PC-3 (cell line): ENCODE results near the gene SOBP. TPM values are rescaled to one million over a fixed set of nuclear protein-coding genes. Genes with fewer than 3 reads are reported as not detected.

ENCODE experiments used
- ATAC-seq: fragments of 200-7000 bp; cut with Tn5 transposase; 2 replicates; pipeline ENCODE4 v1.9.1; 2020; ENCODE audit warnings: mild to moderate bottlenecking, moderate library complexity
- BruUV-seq: library from RNA; stranded (reverse); fragments of 400-500 nt; replicated peaks from 2 replicates; lab custom pipeline; 2021; lab: Mats Ljungman, UMichigan
- CTCF ChIA-PET: fragments of 300-600 bp; sonication (Branson Sonifier 250); formaldehyde crosslinking; loops from one replicate; lab custom pipeline; 2022; ENCODE audit warnings: antibody characterized with exemption; lab: Charles Lee
- POLR2A ChIA-PET: fragments of 300-600 bp; sonication (Branson Sonifier 250); formaldehyde crosslinking; loops from one replicate; lab custom pipeline; 2022; ENCODE audit warnings: antibody characterized with exemption; ENCODE audit not compliant: unreplicated experiment; lab: Charles Lee
- DNase-seq: peaks from one replicate; pipeline ENCODE4 v3.0.0-alpha.2; 2015
- H2AFZ ChIP-seq: fragments of 300-600 bp; sonication (generic); 2 replicates; pipeline ENCODE4 v1.6.0; 2016; ENCODE audit warnings: antibody characterized with exemption, low read length
- H3F3A ChIP-seq: fragments of 300-600 bp; sonication (generic); one replicate; pipeline ENCODE4 v1.6.0; 2017; ENCODE audit warnings: antibody characterized with exemption, low read length, control low read depth, mild to moderate bottlenecking; ENCODE audit not compliant: unreplicated experiment
- H3K27ac ChIP-seq: fragments of 300-600 bp; sonication (generic); 2 replicates; pipeline ENCODE4 v1.5.1; 2016; ENCODE audit warnings: mild to moderate bottlenecking, low read length
- H3K27me3 ChIP-seq: fragments of 300-600 bp; sonication (generic); 2 replicates; pipeline ENCODE4 v1.6.1; 2016; ENCODE audit warnings: low read length, mixed read lengths
- H3K36me3 ChIP-seq: fragments of 300-600 bp; sonication (generic); 2 replicates; pipeline ENCODE4 v1.6.1; 2016; ENCODE audit warnings: low read depth, mixed run types, low read length, mixed read lengths
- H3K4me1 ChIP-seq: fragments of 300-600 bp; sonication (generic); 2 replicates; pipeline ENCODE4 v1.5.1; 2016; ENCODE audit warnings: low read length; ENCODE audit not compliant: insufficient read depth
- H3K4me2 ChIP-seq: fragments of 300-600 bp; sonication (generic); 2 replicates; pipeline ENCODE4 v1.6.0; 2016; ENCODE audit warnings: low read length
- H3K4me3 ChIP-seq: fragments of 300-600 bp; sonication (generic); 2 replicates; pipeline ENCODE4 v1.5.1; 2016; ENCODE audit warnings: mild to moderate bottlenecking, low read length, mixed read lengths
- H3K79me2 ChIP-seq: fragments of 300-600 bp; sonication (generic); 2 replicates; pipeline ENCODE4 v1.6.1; 2017; ENCODE audit warnings: low read length, mixed read lengths
- H3K9ac ChIP-seq: fragments of 300-600 bp; sonication (generic); 2 replicates; pipeline ENCODE4 v1.6.0; 2016; ENCODE audit warnings: mild to moderate bottlenecking, low read length
- H3K9me2 ChIP-seq: fragments of 300-600 bp; sonication (generic); replicated peaks from 2 replicates; pipeline ENCODE4 v1.6.1; 2016; ENCODE audit warnings: mixed run types, low read length, mixed read lengths
- H3K9me3 ChIP-seq: fragments of 300-600 bp; sonication (generic); 2 replicates; pipeline ENCODE4 v1.6.1; 2016; ENCODE audit warnings: low read length, mixed read lengths
- H4K20me1 ChIP-seq: fragments of 300-600 bp; sonication (generic); 2 replicates; pipeline ENCODE4 v1.6.1; 2016; ENCODE audit warnings: low read length, mixed read lengths
- CTCF ChIP-seq: fragments of 300-600 bp; sonication (generic); conservative IDR thresholded peaks from 2 replicates; pipeline ENCODE4 v1.5.1; 2017; ENCODE audit warnings: antibody characterized with exemption, low read depth, mild to moderate bottlenecking, low read length
- EZH2 ChIP-seq: fragments of 300-600 bp; sonication (generic); IDR thresholded peaks from one replicate; pipeline ENCODE4 v1.6.1; 2017; ENCODE audit warnings: antibody characterized with exemption, mild to moderate bottlenecking, low read length; ENCODE audit not compliant: unreplicated experiment
- EZH2phosphoT487 ChIP-seq: fragments of 300-600 bp; sonication (generic); IDR thresholded peaks from 2 replicates; pipeline ENCODE4 v1.6.1; 2018; ENCODE audit warnings: mild to moderate bottlenecking, antibody characterized with exemption, low read length, borderline replicate concordance
- intact Hi-C: fragments of 100-400 bp; cut with micrococcal nuclease; formaldehyde crosslinking; loops from 2 replicates; pipeline ENCODE4 v1.9.0; 2023
- total RNA-seq: library from RNA; depleted of rRNA; stranded (reverse); fragments of >200 nt; gene quantifications from 2 replicates; pipeline ENCODE4 v1.2.3, GENCODE V29; 2014

The SOBP gene
- total RNA-seq, 1 experiment from 2014 or later, result 0.15 TPM

- DNase-seq (no peak), ATAC-seq (no peak)
- ChIA-PET POLR2A (no interaction called here), CTCF (no interaction called here)
- Histone ChIP-seq H3K9me2 (no peaks in the 10 kb centered on the region), H3K4me1 (no peaks in the 10 kb centered on the region), H2AFZ (no peak overlapping the region), H3K4me3 (no peak overlapping the region), H3F3A (no peaks in the 10 kb centered on the region), H3K79me2 (no peaks in the 10 kb centered on the region), H3K27me3 (peaks cover 9% of the 10 kb centered on the region), H3K27ac (no peak overlapping the region), H3K4me2 (no peak overlapping the region), H3K9ac (no peak overlapping the region), H3K36me3 (no peaks in the 10 kb centered on the region), H4K20me1 (no peaks in the 10 kb centered on the region), H3K9me3 (no peaks in the 10 kb centered on the region)
- no TSS peak for BruUV-seq
- intact Hi-C loops, result no loop called here
- TF ChIP-seq CTCF, result no peak
Observed at GRCh38 chr6:107692351-107692750, 202.4 kb downstream of the SOBP start.

GRCh38 chr6:107695061-107695720 is 205.3 kb downstream of the SOBP start:
- Histone ChIP-seq H3K4me1 (no peaks in the 10 kb centered on the region), H3K4me3 (no peak overlapping the region), H3K79me2 (no peaks in the 10 kb centered on the region), H3K9me3 (no peaks in the 10 kb centered on the region), H3K27ac (no peak overlapping the region), H2AFZ (no peak overlapping the region), H3K27me3 (peaks cover 9% of the 10 kb centered on the region), H3K36me3 (no peaks in the 10 kb centered on the region), H3F3A (no peaks in the 10 kb centered on the region), H3K9me2 (no peaks in the 10 kb centered on the region), H3K9ac (no peak overlapping the region), H4K20me1 (no peaks in the 10 kb centered on the region), H3K4me2 (no peak overlapping the region)
- DNase-seq (no peak), ATAC-seq (no peak)
- CTCF ChIA-PET, result no interaction called here
- no peak for TF ChIP-seq EZH2
- TF ChIP-seq CTCF, result no peak
- no peak for TF ChIP-seq EZH2phosphoT487
- BruUV-seq, result no TSS peak
- POLR2A ChIA-PET, result no interaction called here
- intact Hi-C loops, result no loop called here

- no peak overlapping the region for H2AFZ ChIP-seq
Observed at GRCh38 chr6:107697682-107698081, 207.8 kb downstream of the SOBP start.

More at GRCh38 chr6:107697682-107698081, 207.8 kb downstream of the SOBP start:
- H3F3A ChIP-seq, result no peaks in the 10 kb centered on the region
- no peak overlapping the region for H3K4me3 ChIP-seq
- H3K36me3 ChIP-seq, result no peaks in the 10 kb centered on the region
- peaks cover 9% of the 10 kb centered on the region for H3K27me3 ChIP-seq
- H3K4me2 ChIP-seq, result no peak overlapping the region
- TF ChIP-seq EZH2phosphoT487, result no peak
- TF ChIP-seq CTCF, result no peak
- no peak for TF ChIP-seq EZH2
- H3K9me2 ChIP-seq, result no peaks in the 10 kb centered on the region
- no peaks in the 10 kb centered on the region for H3K9me3 ChIP-seq
- no peaks in the 10 kb centered on the region for H3K4me1 ChIP-seq
- no peak overlapping the region for H3K27ac ChIP-seq
- POLR2A ChIA-PET, result no interaction called here
- DNase-seq (no peak), ATAC-seq (no peak)
- intact Hi-C loops, result no loop called here
- CTCF ChIA-PET, result no interaction called here
- no peaks in the 10 kb centered on the region for H3K79me2 ChIP-seq
- H4K20me1 ChIP-seq, result no peaks in the 10 kb centered on the region
- BruUV-seq, result no TSS peak
- no peak overlapping the region for H3K9ac ChIP-seq
